Measurements from ENCODE around the gene DNAJC1.
"Not testable (repeated sequence)": the region's sequence is repeated elsewhere in the genome, so short reads cannot be mapped to it uniquely, and the experiment has no call there.

Gene DNAJC1

DNA sequence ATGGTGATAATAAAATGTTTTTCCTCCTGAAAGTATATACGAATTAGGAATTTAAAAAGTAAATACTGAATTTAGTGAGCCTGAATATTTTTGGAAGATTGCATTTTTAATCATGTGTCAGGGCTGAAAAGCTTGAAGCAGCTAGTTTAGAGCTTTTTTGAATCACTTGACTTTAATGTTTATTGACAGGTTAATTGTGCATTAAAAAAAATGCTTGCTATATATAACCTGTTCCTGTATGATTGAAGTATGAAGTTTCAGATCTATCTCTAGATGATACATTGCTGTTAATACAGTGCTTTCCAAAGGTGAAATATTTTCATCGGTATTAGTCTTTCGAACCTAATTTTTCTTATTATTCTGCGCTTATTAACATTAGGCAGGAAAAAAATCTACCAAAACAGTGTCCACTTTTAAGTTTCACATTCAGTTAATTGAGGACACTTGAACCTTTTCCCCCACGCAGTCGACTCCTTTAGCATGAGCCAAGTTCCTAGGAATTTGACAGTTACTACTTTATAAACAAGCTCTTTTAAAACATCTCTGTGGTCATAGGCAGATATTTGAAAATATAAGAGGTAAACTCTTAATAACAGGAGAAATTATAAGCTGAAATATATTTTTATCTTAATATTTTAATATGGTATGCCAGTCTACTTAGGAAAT lies 282.4 kb downstream of the DNAJC1 start:
- no CpG with 5 or more reads among the region's 6 CpGs for WGBS (ENCODE audit: extremely low coverage, insufficient coverage, insufficient read length)

GRCh38 chr10:21720090-21720489 lies 283.4 kb downstream of the DNAJC1 start:
- WGBS (ENCODE audit: extremely low coverage, insufficient coverage, insufficient read length), result no CpG with 5 or more reads among the region's 3 CpGs

More for the DNA sequence above, 282.4 kb downstream of the DNAJC1 start:
- no peaks in the 10 kb centered on the region for H3K9me3 ChIP-seq (ENCODE audit: insufficient read depth, low read depth, low read length)
- H3K79me2 ChIP-seq (ENCODE audit: control insufficient read depth, insufficient read depth, low read length, poor library complexity), result no peaks in the 10 kb centered on the region
- DNase-seq, result no peak
- H2AFZ ChIP-seq (ENCODE audit: insufficient read depth, low read length, poor library complexity), result no peak overlapping the region
- no peak overlapping the region for H2BK120ac ChIP-seq (ENCODE audit: insufficient read depth, low read length, poor library complexity)
- no peak overlapping the region for H2AK5ac ChIP-seq (ENCODE audit: low read length)
- no peak overlapping the region for H3K4me2 ChIP-seq (ENCODE audit: low read length)
- peaks cover 0 to 1% of the 10 kb centered on the region in 2 experiments for H3K36me3 ChIP-seq (ENCODE audit: control insufficient read depth in 1 of 2, insufficient read depth in 2 of 2, low read length in 2 of 2)
- H3K4ac ChIP-seq (ENCODE audit: low read depth, low read length), result no peak overlapping the region
- no peak overlapping the region for H3K14ac ChIP-seq (ENCODE audit: low read length)
- no peak overlapping the region for H4K91ac ChIP-seq (ENCODE audit: low read depth, low read length)
- no peak overlapping the region for H2BK5ac ChIP-seq (ENCODE audit: low read depth, low read length, poor library complexity)
- no peak overlapping the region for H4K12ac ChIP-seq (ENCODE audit: low read depth, low read length)
- no peak overlapping the region for H3K9ac ChIP-seq (ENCODE audit: low read length)
- no peak overlapping the region for H2BK12ac ChIP-seq (ENCODE audit: low read length)
- peaks cover 3% of the 10 kb centered on the region for H3K79me1 ChIP-seq (ENCODE audit: low read length)
- H3K4me3 ChIP-seq (ENCODE audit: low read depth, low read length), result no peak overlapping the region
- no peak overlapping the region for H3K23ac ChIP-seq (ENCODE audit: low read length)
- no peak overlapping the region for H3K27ac ChIP-seq (ENCODE audit: low read depth, low read length)
- H3K18ac ChIP-seq (ENCODE audit: low read length), result no peak overlapping the region
- H3K27me3 ChIP-seq (ENCODE audit: insufficient read depth, low read length), result no peaks in the 10 kb centered on the region
- peaks cover 5 to 6% of the 10 kb centered on the region in 2 experiments for H3K4me1 ChIP-seq (ENCODE audit: control insufficient read depth in 1 of 2, insufficient read depth in 2 of 2, low read length in 2 of 2)
- H4K8ac ChIP-seq (ENCODE audit: low read depth, low read length), result no peak overlapping the region

GRCh38 chr10:21719502-21719901 lies 284.0 kb downstream of the DNAJC1 start:
- Histone ChIP-seq H2AFZ (ENCODE audit: insufficient read depth, low read length, poor library complexity) (no peak overlapping the region), H3K4ac (ENCODE audit: low read depth, low read length) (no peak overlapping the region), H3K36me3 (ENCODE audit: control insufficient read depth in 1 of 2, insufficient read depth in 2 of 2, low read length in 2 of 2) (peaks cover 0 to 1% of the 10 kb centered on the region in 2 experiments), H3K9me3 (ENCODE audit: insufficient read depth, low read depth, low read length) (no peaks in the 10 kb centered on the region), H3K14ac (ENCODE audit: low read length) (no peak overlapping the region), H3K4me3 (ENCODE audit: low read depth, low read length) (no peak overlapping the region), H3K4me2 (ENCODE audit: low read length) (no peak overlapping the region), H2AK5ac (ENCODE audit: low read length) (no peak overlapping the region), H2BK5ac (ENCODE audit: low read depth, low read length, poor library complexity) (no peak overlapping the region), H3K79me1 (ENCODE audit: low read length) (no peaks in the 10 kb centered on the region), H3K4me1 (ENCODE audit: control insufficient read depth in 1 of 2, insufficient read depth in 2 of 2, low read length in 2 of 2) (peaks cover 0 to 3% of the 10 kb centered on the region in 2 experiments), H3K18ac (ENCODE audit: low read length) (no peak overlapping the region), H3K79me2 (ENCODE audit: control insufficient read depth, insufficient read depth, low read length, poor library complexity) (no peaks in the 10 kb centered on the region), H3K27ac (ENCODE audit: low read depth, low read length) (no peak overlapping the region), H4K8ac (ENCODE audit: low read depth, low read length) (no peak overlapping the region), H3K9ac (ENCODE audit: low read length) (no peak overlapping the region), H2BK120ac (ENCODE audit: insufficient read depth, low read length, poor library complexity) (no peak overlapping the region), H4K91ac (ENCODE audit: low read depth, low read length) (no peak overlapping the region), H4K12ac (ENCODE audit: low read depth, low read length) (no peak overlapping the region), H2BK12ac (ENCODE audit: low read length) (no peak overlapping the region), H3K23ac (ENCODE audit: low read length) (no peak overlapping the region), H3K27me3 (ENCODE audit: insufficient read depth, low read length) (no peaks in the 10 kb centered on the region)
- no peak for DNase-seq
- WGBS (ENCODE audit: extremely low coverage, insufficient coverage, insufficient read length), result no CpG with 5 or more reads among the region's 1 CpG

More at GRCh38 chr10:21720090-21720489, 283.4 kb downstream of the DNAJC1 start:
- Histone ChIP-seq H3K9ac (ENCODE audit: low read length) (no peak overlapping the region), H3K4me3 (ENCODE audit: low read depth, low read length) (no peak overlapping the region), H3K36me3 (ENCODE audit: control insufficient read depth in 1 of 2, insufficient read depth in 2 of 2, low read length in 2 of 2) (no peaks in the 10 kb centered on the region), H2BK120ac (ENCODE audit: insufficient read depth, low read length, poor library complexity) (no peak overlapping the region), H2BK12ac (ENCODE audit: low read length) (no peak overlapping the region), H3K4me2 (ENCODE audit: low read length) (no peak overlapping the region), H3K23ac (ENCODE audit: low read length) (no peak overlapping the region), H3K14ac (ENCODE audit: low read length) (no peak overlapping the region), H4K91ac (ENCODE audit: low read depth, low read length) (no peak overlapping the region), H2AFZ (ENCODE audit: insufficient read depth, low read length, poor library complexity) (no peak overlapping the region), H3K4ac (ENCODE audit: low read depth, low read length) (no peak overlapping the region), H3K27ac (ENCODE audit: low read depth, low read length) (no peak overlapping the region), H3K79me2 (ENCODE audit: control insufficient read depth, insufficient read depth, low read length, poor library complexity) (no peaks in the 10 kb centered on the region), H4K12ac (ENCODE audit: low read depth, low read length) (no peak overlapping the region), H3K27me3 (ENCODE audit: insufficient read depth, low read length) (no peaks in the 10 kb centered on the region), H2BK5ac (ENCODE audit: low read depth, low read length, poor library complexity) (no peak overlapping the region), H3K9me3 (ENCODE audit: insufficient read depth, low read depth, low read length) (no peaks in the 10 kb centered on the region), H4K8ac (ENCODE audit: low read depth, low read length) (no peak overlapping the region), H3K4me1 (ENCODE audit: control insufficient read depth in 1 of 2, insufficient read depth in 2 of 2, low read length in 2 of 2) (peaks cover 0 to 3% of the 10 kb centered on the region in 2 experiments), H3K18ac (ENCODE audit: low read length) (no peak overlapping the region), H2AK5ac (ENCODE audit: low read length) (no peak overlapping the region), H3K79me1 (ENCODE audit: low read length) (no peaks in the 10 kb centered on the region)
- no peak for DNase-seq

GRCh38 chr10:21717437-21718054 lies 286.0 kb downstream of the DNAJC1 start:
- not testable (repeated sequence) for H3K4me3 ChIP-seq (ENCODE audit: low read depth, low read length); H3K4ac ChIP-seq (ENCODE audit: low read depth, low read length); H3K9ac ChIP-seq (ENCODE audit: low read length); H3K23ac ChIP-seq (ENCODE audit: low read length); H3K36me3 ChIP-seq (ENCODE audit: control insufficient read depth in 1 of 2, insufficient read depth in 2 of 2, low read length in 2 of 2); H3K79me2 ChIP-seq (ENCODE audit: control insufficient read depth, insufficient read depth, low read length, poor library complexity); H3K14ac ChIP-seq (ENCODE audit: low read length); H3K9me3 ChIP-seq (ENCODE audit: insufficient read depth, low read depth, low read length); H2BK12ac ChIP-seq (ENCODE audit: low read length); H2BK5ac ChIP-seq (ENCODE audit: low read depth, low read length, poor library complexity); H3K27me3 ChIP-seq (ENCODE audit: insufficient read depth, low read length); H3K4me2 ChIP-seq (ENCODE audit: low read length); H3K18ac ChIP-seq (ENCODE audit: low read length); H3K4me1 ChIP-seq (ENCODE audit: control insufficient read depth in 1 of 2, insufficient read depth in 2 of 2, low read length in 2 of 2); H4K12ac ChIP-seq (ENCODE audit: low read depth, low read length); H4K91ac ChIP-seq (ENCODE audit: low read depth, low read length); H2AK5ac ChIP-seq (ENCODE audit: low read length); H3K27ac ChIP-seq (ENCODE audit: low read depth, low read length); H4K8ac ChIP-seq (ENCODE audit: low read depth, low read length); H2BK120ac ChIP-seq (ENCODE audit: insufficient read depth, low read length, poor library complexity); DNase-seq; H2AFZ ChIP-seq (ENCODE audit: insufficient read depth, low read length, poor library complexity); H3K79me1 ChIP-seq (ENCODE audit: low read length)
- WGBS (ENCODE audit: extremely low coverage, insufficient coverage, insufficient read length), result no CpG with 5 or more reads among the region's 3 CpGs
